Epithelial cell of prostate (primary cell): ENCODE data around the gene KRT9.

ENCODE experiments used
- DNase-seq: peaks from one replicate; pipeline ENCODE4 v3.0.0-alpha.2; 2011; ENCODE audit warnings: low read depth, low spot score
- H3K27ac ChIP-seq: fragments of 450-650 bp; 2 replicates; pipeline ENCODE4 v1.5.1; 2017; ENCODE audit warnings: mild to moderate bottlenecking

KRT9 gene

DNA sequence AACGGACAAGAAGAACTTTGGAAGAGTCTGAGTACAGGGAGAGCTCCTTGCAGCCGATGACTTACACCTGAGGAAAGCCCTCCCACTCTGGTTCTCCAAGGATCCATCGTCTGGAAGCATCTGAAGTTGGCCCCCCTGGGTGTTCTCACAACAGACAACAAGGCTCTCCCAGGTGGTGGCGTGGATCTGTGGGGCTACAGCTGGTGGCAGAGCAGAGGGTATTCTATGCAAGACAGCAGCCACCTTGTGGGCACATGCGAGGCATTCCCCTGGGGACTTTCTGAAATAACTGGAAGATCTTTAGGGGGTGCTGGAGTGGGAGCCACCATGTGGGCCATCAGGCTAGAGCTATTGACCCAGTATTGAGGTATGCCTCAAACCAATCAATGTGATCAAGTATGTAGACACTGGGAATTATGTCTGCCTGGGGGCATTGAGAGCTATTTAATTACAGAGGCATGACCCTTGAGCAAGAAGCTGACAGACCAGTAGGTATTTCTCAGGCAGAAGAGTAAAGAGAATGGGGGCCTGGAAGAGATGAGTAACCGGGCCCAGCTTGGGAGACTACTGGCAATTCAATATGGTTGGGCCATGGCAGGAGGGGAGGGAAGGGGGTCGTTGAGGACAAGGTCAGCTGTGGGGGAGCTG is 36.8 kb downstream of the KRT9 start:
- H3K27ac ChIP-seq, result no peak overlapping the region
- no peak for DNase-seq

DNA sequence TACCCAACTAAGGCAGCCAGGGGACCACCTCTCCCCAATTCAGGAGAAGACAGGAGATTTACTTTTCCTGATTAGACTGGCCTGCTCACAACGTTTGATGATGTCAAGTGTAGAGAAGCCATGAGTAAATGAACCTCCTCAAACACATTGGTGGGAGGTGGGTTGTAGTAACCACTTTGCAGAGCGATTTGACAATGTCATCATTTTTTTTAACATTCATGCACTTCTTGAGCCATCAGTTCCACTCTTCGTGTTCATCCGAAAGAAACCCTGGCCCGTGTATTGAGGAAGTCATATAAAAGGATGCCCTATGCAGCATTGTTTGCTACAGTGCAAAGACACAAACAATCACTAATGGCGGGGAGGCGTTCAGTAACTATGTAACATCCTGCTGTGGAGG is 38.2 kb downstream of the KRT9 start:
- DNase-seq, result no peak
- no peak overlapping the region for H3K27ac ChIP-seq

DNA sequence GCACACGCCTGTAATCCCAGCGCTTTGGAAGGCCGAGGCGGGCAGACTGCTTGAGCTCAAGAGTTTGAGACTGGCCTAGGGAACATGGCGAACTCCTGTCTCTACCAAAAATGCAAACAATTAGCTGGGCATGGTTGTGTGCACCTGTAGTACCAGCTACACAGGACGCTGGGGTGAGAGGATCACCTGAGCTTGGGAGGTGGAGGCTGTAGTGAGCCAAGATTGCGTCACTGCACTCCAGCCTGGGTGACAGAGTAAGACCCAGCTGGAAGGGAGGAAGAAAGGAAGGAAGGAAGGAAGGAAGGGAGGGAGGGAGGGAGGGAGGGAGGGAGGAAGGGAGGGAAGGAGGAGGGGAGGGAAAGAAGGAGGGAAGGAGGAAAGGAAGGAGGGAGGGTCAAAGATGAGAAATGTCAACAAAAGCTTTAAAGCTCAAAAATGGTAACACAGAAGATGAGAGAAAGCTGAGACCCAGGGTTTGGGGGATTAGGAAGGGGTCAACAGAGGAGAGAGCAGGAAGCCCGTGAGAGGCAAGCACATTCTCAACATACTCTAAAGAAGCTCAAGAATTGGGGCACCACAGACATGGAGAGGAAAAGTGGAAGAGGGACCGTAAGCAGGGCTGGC is 38.8 kb downstream of the KRT9 start:
- DNase-seq, result no peak
- H3K27ac ChIP-seq, result no peak overlapping the region

DNA sequence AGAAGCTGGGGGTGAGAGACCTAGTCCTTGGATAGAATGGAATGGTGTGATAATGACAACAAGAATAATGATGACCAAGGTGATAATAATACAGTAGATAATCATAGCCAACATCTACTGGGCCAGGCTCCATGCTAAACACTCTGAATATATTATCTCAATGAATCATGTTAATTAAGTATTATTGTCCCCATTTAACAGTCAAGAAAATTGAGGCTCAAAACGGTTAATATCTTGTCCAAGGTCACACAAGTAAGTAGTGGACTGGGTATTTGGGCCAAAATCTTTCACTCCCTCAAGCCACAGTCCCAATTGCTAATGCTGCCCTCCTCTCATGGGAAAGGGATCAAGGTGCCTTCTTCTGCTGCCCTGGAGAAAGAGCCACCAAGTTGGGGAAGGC is 39.9 kb downstream of the KRT9 start:
- no peak overlapping the region for H3K27ac ChIP-seq
- DNase-seq, result no peak

DNA sequence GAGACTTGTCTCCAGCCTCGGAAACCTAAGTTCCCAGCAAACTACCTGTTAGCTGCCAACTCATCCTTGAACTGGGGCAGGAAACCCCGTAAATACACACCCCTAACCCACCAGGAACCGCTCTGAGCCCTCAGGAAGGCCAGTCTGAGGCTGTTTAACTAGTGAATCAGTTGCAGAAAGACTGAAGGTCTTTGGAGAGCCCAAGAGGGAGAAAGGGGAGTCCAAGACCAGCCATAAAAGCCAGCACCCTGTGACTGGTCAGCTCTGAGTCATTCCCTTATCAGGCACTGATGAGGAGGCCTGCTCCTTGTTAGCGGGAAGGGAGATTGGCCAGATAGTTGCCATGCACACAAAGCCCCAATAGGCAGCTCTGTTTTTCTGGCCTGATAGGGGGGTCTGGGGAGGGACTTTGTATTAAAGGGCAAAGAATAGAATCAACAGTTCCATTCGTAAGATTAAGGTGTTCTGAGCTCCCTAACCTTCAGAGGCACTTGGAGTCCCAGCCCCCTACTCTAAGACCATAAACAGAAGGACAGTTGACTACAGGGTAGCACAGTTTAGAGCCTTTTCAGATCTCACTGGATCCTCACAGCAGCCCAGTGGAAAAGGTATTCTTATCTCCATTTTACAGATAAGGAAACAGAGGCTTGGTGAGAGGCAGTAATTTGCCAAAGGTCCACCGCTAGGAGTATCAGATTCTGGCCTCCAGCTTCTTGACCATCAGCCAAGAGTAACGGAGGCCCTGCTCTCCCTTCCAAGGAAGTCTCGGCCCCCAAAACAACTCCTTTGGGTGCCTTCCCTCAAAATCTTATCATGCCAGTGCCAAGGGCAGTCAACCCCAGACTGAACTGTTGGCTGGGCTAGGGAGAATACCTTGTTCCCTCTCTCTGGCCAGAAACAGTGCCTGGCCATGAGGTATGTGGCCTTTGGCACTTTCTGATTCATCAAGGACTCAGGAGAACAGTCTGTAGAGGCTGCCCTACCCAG is 41.5 kb downstream of the KRT9 start:
- H3K27ac ChIP-seq, result peak overlapping the region; percentile 98
- DNase-seq, result no peak

DNA sequence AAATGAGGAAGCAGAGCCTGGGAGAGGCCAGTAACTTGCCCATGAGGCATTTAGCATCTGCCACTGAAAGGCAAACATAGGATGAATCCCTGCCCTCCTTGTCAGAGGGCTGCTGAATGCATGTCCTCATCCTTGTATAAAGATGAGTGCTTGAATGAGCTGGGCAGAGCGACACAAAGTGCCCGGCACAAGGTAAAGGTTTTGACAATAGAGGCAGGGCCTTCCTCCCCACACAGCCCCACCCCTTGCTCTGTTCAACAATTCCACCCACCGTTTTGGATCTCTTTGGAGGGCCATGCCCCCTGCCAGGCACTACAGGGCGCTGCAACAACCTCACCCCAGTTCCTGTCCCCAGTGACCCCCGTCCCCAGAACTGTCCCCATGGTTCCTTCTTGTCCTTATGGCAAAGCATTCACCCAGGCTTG is 42.4 kb downstream of the KRT9 start:
- H3K27ac ChIP-seq, result peak overlapping the region; percentile 98
- no peak for DNase-seq

DNA sequence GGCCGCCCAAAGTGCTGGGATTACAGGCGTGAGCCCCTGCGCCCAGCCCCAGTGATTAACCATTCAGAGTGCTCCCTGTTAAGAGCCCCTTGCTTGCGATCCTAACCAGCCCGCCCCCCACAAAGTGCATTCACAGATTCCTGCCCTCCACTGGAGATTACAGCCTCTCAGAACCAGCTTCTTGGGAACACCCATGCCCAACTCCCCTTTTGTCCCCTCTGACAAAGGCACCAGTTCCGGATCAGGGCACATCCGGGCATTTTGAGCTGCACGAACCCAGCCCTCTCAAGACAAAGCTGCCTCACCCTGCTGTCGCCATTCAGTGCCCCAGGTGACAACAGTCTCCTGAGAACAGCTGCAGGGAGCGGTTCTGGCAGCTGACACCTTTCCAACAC is 42.9 kb downstream of the KRT9 start:
- peak overlapping the region; percentile 98 for H3K27ac ChIP-seq
- no peak for DNase-seq

DNA sequence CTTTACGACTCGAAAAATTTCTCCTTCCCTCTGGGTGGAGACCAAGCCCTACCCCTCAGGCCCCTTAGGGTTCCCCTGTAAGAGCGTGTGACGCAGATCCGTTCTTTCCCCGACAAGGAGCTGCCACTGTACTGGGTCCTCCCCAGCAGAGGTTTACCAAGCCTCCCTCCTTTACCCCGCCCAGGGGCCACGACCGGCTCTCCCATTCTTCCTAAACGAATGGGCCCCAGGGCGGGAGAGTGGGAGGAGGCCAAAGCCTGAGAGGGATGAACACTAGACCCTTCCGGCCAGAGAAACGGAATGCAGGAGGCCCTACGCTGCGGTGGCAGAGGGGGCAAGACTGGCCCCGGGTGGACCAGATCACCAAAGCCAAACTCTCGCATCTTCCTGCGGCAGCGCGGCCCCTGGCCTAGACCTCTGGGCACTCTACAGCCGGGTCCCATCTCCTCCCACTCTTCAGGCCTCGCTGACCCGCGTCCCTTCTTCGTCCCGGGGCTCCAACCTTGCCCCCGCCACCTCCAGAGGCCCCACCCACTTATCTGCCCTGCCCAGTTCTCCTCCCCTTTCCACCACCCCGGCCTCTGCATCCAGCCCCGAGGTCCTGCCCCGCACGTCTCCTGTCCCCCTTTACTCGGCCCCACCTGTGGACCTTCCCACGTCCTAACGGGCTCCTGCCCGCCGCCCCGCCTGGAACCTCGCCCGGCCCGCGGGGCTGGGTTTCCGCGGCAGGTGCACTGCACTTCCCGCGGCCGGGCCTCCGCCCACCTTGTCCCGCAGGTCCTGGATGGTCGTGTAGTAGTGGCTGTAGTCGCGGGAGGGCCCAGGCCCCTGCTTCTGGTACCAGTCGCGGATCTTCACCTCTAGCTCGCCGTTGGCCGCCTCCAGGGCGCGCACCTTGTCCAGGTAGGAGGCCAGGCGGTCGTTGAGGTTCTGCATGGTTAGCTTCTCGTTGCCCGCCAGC is 44.5 kb downstream of the KRT9 start:
- H3K27ac ChIP-seq, result peak overlapping the region; percentile 98
- no peak for DNase-seq

DNA sequence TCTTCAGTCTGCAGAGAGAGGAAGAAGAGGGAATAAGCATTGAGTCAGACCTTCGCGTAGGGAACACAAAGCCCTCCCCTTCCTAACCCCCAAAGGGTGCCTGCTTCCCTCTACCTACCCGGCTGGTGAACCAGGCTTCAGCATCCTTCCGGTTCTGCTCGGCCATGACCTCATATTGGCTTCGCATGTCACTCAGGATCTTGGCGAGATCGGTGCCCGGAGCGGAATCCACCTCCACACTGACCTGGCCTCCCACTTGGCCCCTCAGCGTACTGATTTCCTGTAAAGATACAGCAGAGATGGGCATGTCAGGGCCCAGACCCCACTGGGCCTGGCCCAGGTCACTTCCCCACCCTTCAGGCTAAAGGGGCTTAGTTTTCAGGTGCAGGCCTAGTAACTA is 47.6 kb downstream of the KRT9 start:
- no peak for DNase-seq
- H3K27ac ChIP-seq, result peak overlapping the region; percentile 98

DNA sequence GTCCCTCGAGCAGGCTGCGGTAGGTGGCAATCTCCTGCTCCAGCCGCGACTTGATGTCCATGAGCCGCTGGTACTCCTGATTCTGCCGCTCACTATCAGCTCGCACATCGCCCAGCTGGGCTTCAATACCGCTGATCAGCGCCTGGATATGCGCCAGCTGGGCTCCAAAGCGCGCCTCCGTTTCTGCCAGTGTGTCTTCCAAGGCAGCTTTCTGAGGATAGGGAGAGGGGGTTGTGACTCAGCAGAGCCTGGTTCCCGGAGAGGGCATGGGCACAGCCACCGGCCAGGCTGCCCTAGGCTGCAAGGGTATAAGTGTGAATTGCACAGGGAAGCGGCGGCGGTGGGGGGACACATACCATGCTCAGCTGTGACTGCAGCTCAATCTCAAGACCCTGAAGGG is 48.1 kb downstream of the KRT9 start:
- DNase-seq, result no peak
- peak overlapping the region; percentile 98 for H3K27ac ChIP-seq

DNA sequence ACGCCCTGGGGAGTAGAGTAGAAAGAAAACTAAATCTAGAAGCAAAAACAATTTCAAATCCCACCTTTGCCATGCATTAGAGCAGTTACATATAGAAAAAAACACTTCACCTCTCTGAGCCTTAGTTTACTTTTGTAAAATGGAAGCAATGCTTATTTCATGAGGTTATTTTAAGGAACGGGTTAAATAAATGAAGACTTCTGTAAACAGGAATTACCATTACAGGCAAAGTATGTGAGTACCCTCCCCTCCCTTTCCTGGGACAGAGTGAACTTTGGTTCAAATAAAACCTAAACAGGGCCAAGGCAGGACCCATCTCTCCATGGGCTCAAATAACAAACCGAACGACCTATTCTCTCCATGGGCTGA is 48.6 kb downstream of the KRT9 start:
- DNase-seq, result no peak

DNA sequence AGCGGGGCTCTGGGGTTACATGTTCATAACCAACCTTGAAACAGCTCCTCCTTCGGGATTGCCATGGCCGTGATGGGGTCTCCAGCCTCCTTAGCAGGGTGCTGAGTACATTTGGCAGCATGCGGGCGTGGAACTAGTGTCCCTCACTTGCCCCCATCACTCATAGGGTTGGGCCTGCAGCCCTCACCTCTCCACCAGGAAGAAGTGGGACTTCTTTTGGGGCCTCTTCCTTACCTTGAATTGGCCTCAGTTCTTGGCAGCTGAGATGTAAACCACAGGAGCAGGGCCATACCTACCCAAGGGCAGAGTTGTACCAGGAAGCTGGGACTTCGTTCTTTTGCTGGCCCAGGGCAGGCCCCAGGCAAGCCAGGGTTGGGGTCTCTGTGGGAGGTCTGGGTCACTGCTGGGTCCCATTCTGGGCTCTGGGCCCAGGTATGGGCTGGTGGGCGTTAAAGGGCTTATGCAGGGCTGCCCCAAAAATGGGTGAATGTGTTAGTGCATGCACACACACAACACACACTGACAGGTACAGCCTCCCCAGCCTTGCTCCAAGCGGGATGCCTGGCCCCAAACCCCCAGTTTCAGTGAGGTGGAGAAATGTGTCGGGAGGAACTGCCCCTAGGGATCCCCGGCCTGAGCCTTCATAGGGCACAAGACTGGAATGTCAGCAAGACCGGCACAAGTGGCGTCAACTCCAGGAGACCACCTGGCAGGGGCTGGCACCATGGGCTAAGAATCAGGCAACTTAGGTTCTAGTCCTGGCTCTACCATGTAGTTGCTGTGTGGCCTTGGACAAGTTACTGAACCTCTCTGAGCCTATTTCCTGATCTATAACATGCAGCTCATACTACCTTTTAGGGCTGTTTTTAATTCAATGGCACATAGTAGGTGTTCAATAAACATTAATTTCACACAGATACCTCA is 49.3 kb downstream of the KRT9 start:
- peak; percentile 95 for DNase-seq
- peak overlapping the region; percentile 98 for H3K27ac ChIP-seq

More for the DNA sequence above, 48.6 kb downstream of the KRT9 start:
- H3K27ac ChIP-seq, result peak overlapping the region; percentile 98

DNA sequence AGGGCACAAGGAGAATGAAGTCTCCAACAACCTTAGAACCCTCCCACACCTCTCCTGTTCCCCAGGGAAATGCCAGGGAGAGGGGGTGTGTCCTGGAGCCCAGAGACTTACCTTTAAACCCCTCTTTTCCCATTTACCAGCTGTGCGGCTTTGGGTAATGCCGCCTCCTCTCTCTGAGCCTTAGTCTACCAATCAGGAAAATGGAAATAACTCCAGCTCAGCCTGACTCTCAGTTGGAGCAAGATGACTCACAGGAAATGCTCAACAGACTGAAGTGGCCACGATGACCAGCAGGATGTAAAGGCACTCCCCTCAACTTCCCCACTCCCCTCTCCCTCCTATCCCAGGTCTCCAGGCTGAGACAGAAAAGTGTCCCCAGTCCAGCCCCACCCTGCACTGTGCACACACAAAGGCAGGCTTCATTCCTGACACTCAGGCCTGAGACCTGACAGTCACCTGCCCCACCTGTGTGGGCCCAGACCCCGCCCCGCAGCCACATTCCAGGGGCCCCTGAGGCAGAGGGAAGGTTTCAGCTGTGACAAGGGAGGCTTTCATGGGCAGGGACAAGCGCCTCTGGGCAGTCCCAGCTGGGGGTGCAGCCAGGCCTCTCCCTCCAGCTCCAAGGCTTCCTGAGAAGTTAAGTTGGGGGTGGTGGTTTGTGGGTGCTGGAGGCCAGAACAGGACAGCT is 50.1 kb downstream of the KRT9 start:
- peak; percentile 94 for DNase-seq
- H3K27ac ChIP-seq, result peak overlapping the region; percentile 98

DNA sequence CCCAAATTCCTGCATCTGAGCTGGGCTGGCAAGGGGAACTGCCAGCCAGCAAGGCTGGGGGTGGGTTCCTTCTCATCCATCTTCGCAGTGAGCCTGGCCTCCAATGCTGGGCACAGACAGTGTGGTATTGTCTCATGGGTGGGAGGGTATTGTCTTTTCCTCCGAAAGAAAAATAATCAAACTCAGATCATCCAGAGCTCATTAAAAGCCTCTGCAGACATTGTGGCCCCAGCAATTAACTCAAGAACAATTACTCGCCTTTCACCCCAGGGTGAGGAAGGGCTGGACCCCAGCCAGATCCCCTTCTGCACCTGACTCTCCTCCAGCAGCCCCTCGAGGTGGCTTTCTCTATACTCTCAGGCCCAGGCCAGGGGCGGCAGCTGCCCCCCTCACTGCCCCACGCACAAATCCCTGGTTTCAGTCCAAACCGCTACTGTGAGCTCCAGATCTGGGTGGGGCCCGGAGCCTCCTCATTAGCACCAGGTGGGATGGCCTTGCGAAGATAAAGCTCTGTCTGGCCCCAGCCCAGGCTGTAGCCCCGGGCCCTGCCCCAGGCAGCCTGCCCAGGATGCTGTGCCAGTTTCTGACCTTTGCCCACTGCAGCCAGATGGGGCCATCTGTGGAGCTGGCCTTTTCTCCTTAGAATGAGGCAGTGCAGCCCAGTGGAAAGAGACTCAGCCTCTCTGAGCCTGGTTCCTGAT is 50.9 kb downstream of the KRT9 start:
- no peak for DNase-seq
- peak overlapping the region; percentile 98 for H3K27ac ChIP-seq

DNA sequence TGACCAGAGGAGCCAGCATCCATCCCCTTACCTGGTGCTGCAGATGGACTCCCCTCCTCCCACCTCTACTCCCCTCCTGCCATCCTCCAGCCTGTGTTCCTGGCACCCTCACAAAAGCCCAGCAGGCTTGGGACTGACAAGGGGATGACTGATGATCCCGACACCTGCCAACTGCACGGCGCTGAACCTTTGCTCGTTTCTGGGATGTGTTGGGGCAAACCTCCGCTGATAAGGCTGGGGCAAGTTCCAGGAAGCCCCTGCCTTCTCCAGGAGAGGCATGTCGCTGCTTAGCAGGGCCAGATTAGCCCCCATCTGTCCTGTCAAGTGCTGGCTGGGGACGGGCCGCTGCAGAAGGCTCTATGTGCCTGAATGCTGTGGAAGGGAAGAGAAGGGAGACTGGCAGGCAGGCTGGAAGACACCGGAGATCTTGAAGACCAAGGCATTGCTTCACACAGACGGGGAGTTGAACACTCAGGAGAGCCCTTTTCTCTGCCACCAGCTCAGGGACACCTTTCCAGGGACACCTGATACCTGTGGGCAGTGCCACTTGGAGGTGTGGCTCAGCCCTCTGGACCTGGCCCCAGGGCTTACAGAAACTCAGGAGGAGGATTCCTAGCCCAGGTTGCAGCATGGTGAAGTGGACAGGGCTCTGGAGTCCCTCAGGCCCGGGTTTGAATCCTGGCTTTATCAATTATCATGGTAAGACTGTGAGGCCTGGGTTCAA is 52.2 kb downstream of the KRT9 start:
- no peak for DNase-seq

DNA sequence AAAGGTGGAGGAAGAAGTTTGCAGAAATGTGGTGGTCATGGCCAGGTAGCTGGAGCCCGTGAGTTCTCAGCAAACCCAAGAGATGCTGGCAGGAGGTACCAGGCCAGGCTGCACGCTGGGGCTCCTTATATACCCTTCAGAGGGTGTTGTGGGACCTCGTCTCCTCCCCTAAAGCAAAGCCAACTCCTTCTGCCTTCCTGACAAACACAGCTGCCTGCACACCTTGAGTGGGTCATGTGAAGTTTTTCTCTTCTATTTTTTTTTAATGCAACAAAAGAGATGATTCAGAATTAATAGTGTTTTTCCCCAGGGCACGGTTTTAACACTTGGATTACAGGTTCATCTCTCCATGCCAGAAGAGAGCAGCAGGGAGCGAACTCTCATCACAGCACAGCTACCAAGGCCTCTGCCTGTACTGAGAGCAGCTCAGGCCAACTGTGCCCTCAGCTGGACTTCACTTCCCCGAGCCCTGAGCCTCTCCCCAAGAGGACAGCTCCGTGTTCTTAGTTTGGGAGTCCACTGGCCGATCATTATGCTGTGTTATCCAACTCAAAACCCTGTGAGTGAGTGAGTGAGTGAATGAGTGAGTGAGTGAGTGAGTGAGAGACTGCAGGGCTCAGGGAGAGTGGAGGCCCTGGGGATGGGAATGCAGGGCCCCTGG is 52.9 kb downstream of the KRT9 start, which contains the start of gene KRT15:
Gene KRT15, minus strand, starts transcription at position 102 of the 661 bp plus-strand sequence. Its CDS starts 63 bp downstream, at position 39.
- peak within 1 kb of the TSS; percentile 98 for H3K27ac ChIP-seq
- DNase-seq, result no peak

More for the DNA sequence above, 52.2 kb downstream of the KRT9 start:
- peak overlapping the region; percentile 98 for H3K27ac ChIP-seq
